ENCODE results near the gene AQP5. TPM values are rescaled to one million over a fixed set of nuclear protein-coding genes. Genes with fewer than 3 reads are reported as not detected.

The AQP5 gene
- total RNA-seq, 1 experiment from 2014 or later: not detected

Other genes starting within 250 kb of the AQP5 start
- 260 and 282 TPM in 2 replicates for gene TMBIM6, start 220.3 kb upstream of the AQP5 start, total RNA-seq (2014; rRNA removed; shearing (Covaris generic); ENCODE audit: low replicate concordance)
- gene NCKAP5L, start 133.5 kb upstream of the AQP5 start, total RNA-seq (2014; rRNA removed; shearing (Covaris generic); ENCODE audit: low replicate concordance): 5.3 and 8.8 TPM in 2 replicates
- 1.8 and 5.8 TPM in 2 replicates for gene BCDIN3D, start 118.8 kb upstream of the AQP5 start, total RNA-seq (2014; rRNA removed; shearing (Covaris generic); ENCODE audit: low replicate concordance)
- not detected in 2 replicates for gene FAIM2, start 58.0 kb upstream of the AQP5 start, total RNA-seq (2014; rRNA removed; shearing (Covaris generic); ENCODE audit: low replicate concordance)
- gene AQP2, start 11.1 kb upstream of the AQP5 start, total RNA-seq (2014; rRNA removed; shearing (Covaris generic); ENCODE audit: low replicate concordance): not detected in 2 replicates
- gene AQP6, start 11.1 kb downstream of the AQP5 start, total RNA-seq (2014; rRNA removed; shearing (Covaris generic); ENCODE audit: low replicate concordance): not detected in 2 replicates
- 157 and 166 TPM in 2 replicates for gene RACGAP1, start 63.6 kb downstream of the AQP5 start, total RNA-seq (2014; rRNA removed; shearing (Covaris generic); ENCODE audit: low replicate concordance)
- 1.5 and 1.7 TPM in 2 replicates for gene ASIC1, start 95.7 kb downstream of the AQP5 start, total RNA-seq (2014; rRNA removed; shearing (Covaris generic); ENCODE audit: low replicate concordance)
- 26.0 and 36.1 TPM in 2 replicates for gene SMARCD1, start 123.5 kb downstream of the AQP5 start, total RNA-seq (2014; rRNA removed; shearing (Covaris generic); ENCODE audit: low replicate concordance)
- gene GPD1, start 142.1 kb downstream of the AQP5 start, total RNA-seq (2014; rRNA removed; shearing (Covaris generic); ENCODE audit: low replicate concordance): not detected in 2 replicates
- 20.1 and 39.3 TPM in 2 replicates for gene COX14, start 150.4 kb downstream of the AQP5 start, total RNA-seq (2014; rRNA removed; shearing (Covaris generic); ENCODE audit: low replicate concordance)
- gene CERS5, start 205.5 kb downstream of the AQP5 start, total RNA-seq (2014; rRNA removed; shearing (Covaris generic); ENCODE audit: low replicate concordance): 38.6 and 40.3 TPM in 2 replicates